Stimulated activated CD8-positive, alpha-beta memory T cell treated with anti-CD3 and anti-CD28 coated beads, Interleukin-15, amount 100 ng/mL, for 24 hours (primary cell): ENCODE results near the gene CDK14.

Source experiments
- DNase-seq: peaks from one replicate; pipeline ENCODE4 v3.0.0-alpha.2; 2020; ENCODE audit warnings: low read depth

CDK14 gene

DNA sequence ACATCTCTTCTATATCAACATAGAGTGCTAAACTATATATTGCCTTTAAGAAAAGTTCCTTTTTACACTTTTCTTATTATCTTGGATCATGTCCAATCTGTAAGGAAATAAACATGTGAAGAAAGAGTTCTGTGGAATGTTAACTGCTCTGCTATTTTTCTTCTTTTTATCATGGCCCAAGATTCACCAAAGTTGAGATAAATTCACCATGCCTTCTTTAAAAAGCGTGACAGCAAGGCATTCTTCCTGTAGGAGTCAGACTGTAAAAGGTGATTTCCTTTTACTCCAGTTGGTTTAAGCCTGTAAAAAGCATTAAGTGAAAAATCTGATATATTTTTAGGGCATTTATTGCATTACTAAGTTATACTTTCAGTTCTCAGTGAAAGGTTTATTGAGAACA, 502.4 kb downstream of the CDK14 start:
- no peak for DNase-seq

DNA sequence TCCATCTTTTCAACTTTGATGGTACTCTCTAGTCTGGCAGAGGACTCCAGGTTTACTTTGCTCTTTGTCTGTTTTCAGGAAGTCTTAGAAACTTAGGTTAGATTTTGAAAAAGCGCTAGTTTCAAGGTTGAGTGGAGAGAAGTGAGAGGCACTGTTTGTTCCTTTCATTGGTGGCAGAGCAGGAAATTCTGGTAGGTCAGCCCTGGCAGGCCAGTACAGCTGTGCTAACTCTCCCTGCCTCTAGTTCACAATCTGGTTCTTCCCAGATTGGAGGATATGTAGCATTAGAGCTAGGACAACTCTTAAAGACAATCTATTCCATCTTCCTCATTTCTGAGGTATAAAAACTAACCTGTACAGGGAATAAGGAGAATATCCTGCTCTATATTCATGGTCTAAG, 507.2 kb downstream of the CDK14 start:
- DNase-seq: no peak

DNA sequence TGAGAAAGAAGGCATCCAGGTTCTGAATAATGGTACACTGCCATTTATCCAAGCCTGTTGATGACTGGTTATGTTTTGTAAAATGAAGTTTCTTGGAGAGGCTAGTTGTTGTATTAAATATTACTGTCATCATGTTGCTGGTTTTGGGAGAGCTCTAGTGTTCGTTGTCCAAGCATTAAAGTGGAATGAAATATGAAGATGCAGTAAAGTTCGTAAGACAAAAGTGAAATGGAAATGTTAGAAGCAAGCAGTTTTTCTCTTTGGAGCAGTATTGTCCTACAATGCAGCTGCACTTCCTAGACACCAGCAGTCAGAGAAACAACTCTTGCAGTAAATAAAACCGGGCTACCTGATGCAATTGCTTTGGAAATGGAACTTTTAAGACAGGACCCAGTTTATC, 511.3 kb downstream of the CDK14 start:
- no peak for DNase-seq

GRCh38 chr7:91109200-91109599, 513.1 kb downstream of the CDK14 start:
- DNase-seq: no peak

- DNase-seq: no peak
Observed at GRCh38 chr7:91112902-91113341, 516.8 kb downstream of the CDK14 start.

GRCh38 chr7:91114232-91114631, 518.1 kb downstream of the CDK14 start:
- DNase-seq: no peak

DNA sequence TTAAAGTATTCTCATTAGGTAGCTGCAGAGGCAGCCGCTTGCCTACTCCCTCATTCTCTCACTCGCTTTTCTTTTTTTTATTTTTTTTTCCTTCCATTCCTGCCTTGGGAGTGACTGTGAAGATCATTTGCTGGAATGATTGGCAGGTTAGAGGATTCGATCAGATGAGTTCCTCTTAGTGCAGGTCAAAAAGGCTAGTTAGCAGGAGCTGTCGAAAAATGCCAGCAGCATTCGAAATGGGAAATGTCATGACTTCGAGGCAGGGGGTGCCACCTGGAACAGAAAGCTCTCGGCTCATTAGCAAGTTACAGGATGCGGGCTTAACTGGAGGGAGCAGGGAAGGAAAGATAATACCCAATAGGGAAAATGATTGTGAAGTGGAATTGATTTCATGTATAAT, 530.6 kb downstream of the CDK14 start:
- no peak for DNase-seq

GRCh38 chr7:91127325-91127724, 531.2 kb downstream of the CDK14 start:
- no peak for DNase-seq

- no peak for DNase-seq
Observed at GRCh38 chr7:91127959-91128358, 531.8 kb downstream of the CDK14 start.

GRCh38 chr7:91128683-91129348, 532.7 kb downstream of the CDK14 start:
- no peak for DNase-seq

DNA sequence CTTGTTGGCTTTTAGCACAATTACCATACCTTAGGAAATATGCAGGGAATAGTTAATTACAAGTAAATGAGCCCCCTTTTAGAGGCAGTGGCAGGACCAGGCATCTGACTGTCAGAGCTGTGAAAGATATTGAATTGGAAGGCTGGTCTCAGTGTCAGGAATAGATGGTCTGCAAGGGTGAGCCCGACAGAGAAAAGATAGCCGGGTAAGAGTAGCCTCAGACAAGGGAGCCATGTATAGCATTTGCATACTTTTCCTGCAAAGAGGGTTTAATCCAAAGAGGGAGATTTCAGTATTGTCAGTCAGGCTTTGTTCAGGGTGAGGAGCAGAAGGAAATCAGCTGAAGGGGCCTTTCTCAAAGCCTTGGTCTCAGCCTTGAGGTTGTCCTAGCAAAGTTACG, 539.2 kb downstream of the CDK14 start:
- DNase-seq: no peak

DNA sequence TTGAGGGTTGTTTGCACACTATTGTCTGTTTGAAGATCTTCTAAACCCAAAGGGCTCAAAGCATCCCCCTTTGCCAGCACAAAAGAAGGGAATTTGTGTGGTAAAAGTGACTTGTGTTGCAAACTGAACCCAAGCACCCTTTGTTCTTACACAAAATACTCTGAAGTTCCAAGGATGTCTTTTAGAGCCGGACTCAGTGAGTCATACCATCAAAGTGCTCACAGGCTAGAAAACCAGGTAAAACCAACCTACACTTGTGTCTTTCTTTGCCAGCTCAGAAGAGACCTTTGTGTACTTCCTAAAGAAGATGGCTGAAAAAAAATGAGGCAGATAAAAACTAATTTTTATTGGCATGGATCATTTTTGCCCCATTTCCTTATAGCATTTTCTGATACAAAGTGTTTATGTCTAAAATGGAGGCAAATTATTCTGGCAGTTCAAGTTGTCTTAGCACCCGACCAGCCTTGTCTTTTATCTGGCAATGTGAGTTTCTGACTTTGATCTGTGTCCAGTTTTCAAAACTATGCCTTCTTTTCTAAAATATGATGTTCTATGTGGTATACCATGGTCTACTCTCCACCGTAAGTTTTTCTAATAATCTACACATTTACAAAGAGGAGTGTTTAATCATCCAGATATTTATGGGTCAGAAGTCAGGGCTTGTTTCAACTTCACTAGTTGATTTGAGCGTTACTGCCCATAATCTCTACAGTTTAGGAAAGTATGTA, 539.7 kb downstream of the CDK14 start:
- no peak for DNase-seq

GRCh38 chr7:91137153-91137787, 541.1 kb downstream of the CDK14 start:
- no peak for DNase-seq

- no peak for DNase-seq
Observed at GRCh38 chr7:91137788-91138368, 541.8 kb downstream of the CDK14 start.

- DNase-seq: no peak
Observed at GRCh38 chr7:91140286-91140685, 544.2 kb downstream of the CDK14 start.

GRCh38 chr7:91140982-91141381, 544.9 kb downstream of the CDK14 start:
- no peak for DNase-seq

DNA sequence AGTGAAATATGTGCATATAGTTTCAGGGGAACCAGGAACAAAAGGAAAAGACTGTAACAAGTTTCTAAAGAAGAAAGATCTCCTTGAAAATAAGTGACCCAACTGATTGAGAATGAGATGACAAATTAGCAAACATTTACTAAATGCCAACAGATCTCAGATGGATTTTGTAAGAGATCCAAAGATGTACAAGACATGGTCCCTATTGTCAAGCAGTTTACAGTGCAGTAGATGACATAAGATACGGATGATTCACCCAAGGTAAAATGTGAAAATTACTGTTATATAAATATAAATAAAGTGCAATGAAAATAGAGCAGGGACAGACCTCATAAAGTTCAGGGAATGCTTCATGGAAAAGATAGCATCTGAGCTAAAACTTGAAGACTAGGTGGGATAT, 546.6 kb downstream of the CDK14 start:
- no peak for DNase-seq

DNA sequence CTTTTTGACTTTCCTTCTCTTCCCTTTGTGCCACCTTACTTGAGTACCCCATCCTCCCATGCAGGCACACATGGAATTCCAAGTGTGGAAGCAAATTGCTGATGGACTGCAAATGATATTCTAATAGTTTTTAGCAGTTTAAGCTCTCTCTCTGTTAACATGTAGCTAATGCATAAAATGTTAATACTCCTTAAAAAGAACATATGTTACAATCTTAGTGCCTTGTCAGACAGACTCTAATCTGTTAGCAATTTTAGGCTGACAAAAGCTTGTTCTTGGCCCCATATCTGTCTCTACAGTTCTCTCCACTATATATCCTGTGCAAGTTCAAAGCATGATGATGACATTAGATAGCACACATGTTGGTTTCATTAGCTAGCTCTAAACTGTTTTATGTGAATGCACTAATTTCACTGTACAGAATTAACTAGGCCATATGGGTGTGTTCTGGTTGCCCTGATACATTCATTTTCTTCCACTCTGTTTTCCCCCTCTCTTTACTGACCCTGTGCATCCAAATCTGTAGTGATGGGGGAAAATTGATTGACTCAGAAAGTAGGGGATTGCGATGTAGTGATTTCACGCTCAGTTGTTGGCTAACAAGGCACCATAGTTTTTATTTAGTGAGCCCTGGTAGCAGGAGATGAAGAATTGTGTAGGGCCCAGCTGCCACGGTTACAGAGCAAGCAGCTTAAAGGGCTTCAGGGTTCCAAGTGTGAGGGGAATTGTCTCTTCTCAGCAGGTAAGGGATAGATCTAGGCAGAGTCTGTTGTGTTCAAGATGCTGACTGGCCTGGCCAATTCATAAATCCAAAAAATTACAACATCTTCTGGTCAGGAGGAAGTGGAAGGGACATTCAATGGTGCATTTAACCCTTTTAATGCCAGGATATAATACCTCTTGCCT, 553.5 kb downstream of the CDK14 start:
- no peak for DNase-seq

GRCh38 chr7:91151916-91152315, 555.8 kb downstream of the CDK14 start:
- DNase-seq: no peak

GRCh38 chr7:91156316-91157185, 560.4 kb downstream of the CDK14 start:
- no peak for DNase-seq
